H1 (cell line): Measurements from ENCODE around the gene AKT1. TPM values are rescaled to one million over a fixed set of nuclear protein-coding genes. Genes with fewer than 3 reads are reported as not detected.

Experiments
- CTCF ChIA-PET: fragments of 300-600 bp; sonication (Branson Sonifier 250); formaldehyde crosslinking; loops from one replicate; lab custom pipeline; 2021; ENCODE audit not compliant: partially characterized antibody; lab: Charles Lee
- POLR2A ChIA-PET: fragments of 300-600 bp; sonication (Branson Sonifier 250); formaldehyde crosslinking; loops from one replicate; lab custom pipeline; 2021; ENCODE audit warnings: inconsistent platforms; ENCODE audit not compliant: partially characterized antibody; lab: Charles Lee
- DNase-seq, 2 experiments: peaks; one replicate each; pipeline versions ENCODE4 v3.0.0 to v3.0.0-alpha.2; 2010 to 2022; ENCODE audit warnings: low spot score in 2 of 2, low read depth in 1 of 2, mixed read lengths in 1 of 2
- FAIRE-seq: peaks from 2 replicates; lab custom pipeline; 2011; peaks lifted over from hg19 to GRCh38; lab: Jason Lieb, UNC
- H2AFZ ChIP-seq: 2 replicates; pipeline ENCODE4 v1.8.1; 2012; ENCODE audit warnings: low read length, inconsistent platforms
- H2AK5ac ChIP-seq: 2 replicates; pipeline ENCODE4 v1.6.1; 2013; ENCODE audit warnings: low read depth, low read length
- H2BK120ac ChIP-seq: replicated peaks from 2 replicates; pipeline ENCODE3; 2013; ENCODE audit warnings: low read depth, low read length, inconsistent platforms
- H2BK12ac ChIP-seq: 2 replicates; pipeline ENCODE4 v1.6.1; 2013; ENCODE audit warnings: low read depth, low read length
- H2BK15ac ChIP-seq: 2 replicates; pipeline ENCODE4 v1.6.1; 2013; ENCODE audit warnings: low read length
- H2BK20ac ChIP-seq: 2 replicates; pipeline ENCODE4 v1.6.1; 2013; ENCODE audit warnings: low read length
- H2BK5ac ChIP-seq: 2 replicates; pipeline ENCODE4 v1.6.1; 2013; ENCODE audit warnings: low read depth, low read length
- H3K14ac ChIP-seq: 2 replicates; pipeline ENCODE4 v1.6.1; 2013; ENCODE audit warnings: inconsistent platforms; ENCODE audit not compliant: insufficient read length
- H3K18ac ChIP-seq: 2 replicates; pipeline ENCODE4 v1.6.1; 2013; ENCODE audit warnings: low read length; ENCODE audit errors: extremely low read depth
- H3K23ac ChIP-seq: 2 replicates; pipeline ENCODE4 v1.6.1; 2013; ENCODE audit warnings: inconsistent platforms; ENCODE audit not compliant: insufficient read length
- H3K23me2 ChIP-seq: 2 replicates; pipeline ENCODE4 v1.6.1; 2013; ENCODE audit warnings: low read depth, low read length
- H3K27ac ChIP-seq: 2 replicates; pipeline ENCODE4 v1.6.1; 2011; ENCODE audit warnings: low read depth, low read length, inconsistent platforms
- H3K27me3 ChIP-seq, 4 experiments: replicated peaks in 1 of 4; 1 replicate in 1 of 4; 2 replicates in 3 of 4; pipeline versions ENCODE4 v1.6.1 to v1.8.1; 2011 to 2013; ENCODE audit warnings: low read length in 3 of 4, mild to moderate bottlenecking in 3 of 4, inconsistent platforms in 2 of 4, mixed read lengths in 2 of 4, moderate library complexity in 1 of 4; ENCODE audit not compliant: control insufficient read depth in 3 of 4, insufficient read depth in 3 of 4; ENCODE audit errors: extremely low read depth in 1 of 4
- H3K36me3 ChIP-seq, 4 experiments: 2 replicates each; pipeline versions ENCODE4 v1.6.1 to v1.8.1; 2011 to 2013; ENCODE audit warnings: mild to moderate bottlenecking in 4 of 4, low read length in 3 of 4, moderate library complexity in 2 of 4, control low read depth in 1 of 4, inconsistent platforms in 1 of 4; ENCODE audit not compliant: insufficient read depth in 4 of 4, control insufficient read depth in 2 of 4
- H3K4ac ChIP-seq: replicated peaks from 2 replicates; pipeline ENCODE3; 2013; ENCODE audit warnings: low read length, low read depth, mixed read lengths, inconsistent platforms; ENCODE audit not compliant: insufficient read length
- H3K4me1 ChIP-seq, 4 experiments: replicated peaks in 1 of 4; 1 replicate in 1 of 4; 2 replicates in 3 of 4; pipeline versions ENCODE4 v1.6.1 to v1.8.1; 2011 to 2013; ENCODE audit warnings: low read length in 3 of 4, inconsistent platforms in 2 of 4, mixed read lengths in 1 of 4; ENCODE audit not compliant: insufficient read depth in 4 of 4, control insufficient read depth in 3 of 4
- H3K4me2 ChIP-seq, 2 experiments: 2 replicates each; pipeline versions ENCODE4 v1.6.1 to v1.8.1; 2011 to 2013; ENCODE audit warnings: low read depth in 2 of 2, low read length in 2 of 2, control low read depth in 1 of 2, inconsistent platforms in 1 of 2, mild to moderate bottlenecking in 1 of 2; ENCODE audit not compliant: insufficient read depth in 1 of 2
- H3K4me3 ChIP-seq, 4 experiments: fragments of 200-600, 300-600 bp in 1 of 4; sonication (generic), shearing (Covaris generic), sonication (Bioruptor Twin) in 1 of 4; 2 replicates each; pipeline versions ENCODE4 v1.5.1 to v1.8.1; 2011 to 2016; ENCODE audit warnings: low read length in 4 of 4, low read depth in 3 of 4, control low read depth in 2 of 4, inconsistent platforms in 2 of 4, mild to moderate bottlenecking in 2 of 4, mixed read lengths in 1 of 4, moderate library complexity in 1 of 4; ENCODE audit not compliant: insufficient read depth in 2 of 4; ENCODE audit errors: extremely low read depth in 1 of 4
- H3K56ac ChIP-seq: replicated peaks from 2 replicates; pipeline ENCODE3; 2013; ENCODE audit warnings: low read depth, mild to moderate bottlenecking, mixed read lengths, low read length, inconsistent platforms; ENCODE audit not compliant: insufficient read length
- H3K79me1 ChIP-seq: 2 replicates; pipeline ENCODE4 v1.6.1; 2013; ENCODE audit warnings: low read depth, low read length, control low read depth
- H3K79me2 ChIP-seq, 2 experiments: 2 replicates each; pipeline versions ENCODE4 v1.6.1 to v1.8.1; 2012 to 2013; ENCODE audit warnings: low read length in 2 of 2, mild to moderate bottlenecking in 2 of 2, inconsistent platforms in 1 of 2; ENCODE audit not compliant: insufficient read depth in 2 of 2, control insufficient read depth in 1 of 2
- H3K9ac ChIP-seq, 4 experiments: replicated peaks in 1 of 4; 1 replicate in 1 of 4; 2 replicates in 3 of 4; pipeline versions ENCODE4 v1.6.1 to v1.8.1; 2011 to 2013; ENCODE audit warnings: low read depth in 3 of 4, low read length in 3 of 4, control low read depth in 2 of 4, mild to moderate bottlenecking in 2 of 4, moderate library complexity in 2 of 4, inconsistent platforms in 1 of 4; ENCODE audit errors: extremely low read depth in 1 of 4
- H3K9me3 ChIP-seq, 2 experiments: 2 replicates each; pipeline versions ENCODE4 v1.6.1 to v1.8.1; 2012 to 2013; ENCODE audit warnings: mild to moderate bottlenecking in 2 of 2, moderate library complexity in 2 of 2, control low read depth in 1 of 2, inconsistent platforms in 1 of 2, low read depth in 1 of 2, low read length in 1 of 2, mixed read lengths in 1 of 2; ENCODE audit not compliant: insufficient read depth in 2 of 2
- H4K20me1 ChIP-seq, 2 experiments: replicated peaks in 1 of 2; 2 replicates each; pipeline versions ENCODE3 to v1.8.1; 2011 to 2013; ENCODE audit warnings: inconsistent platforms in 2 of 2, low read length in 2 of 2, mild to moderate bottlenecking in 1 of 2; ENCODE audit not compliant: insufficient read depth in 2 of 2, control insufficient read depth in 1 of 2
- H4K5ac ChIP-seq: 2 replicates; pipeline ENCODE4 v1.6.1; 2013; ENCODE audit warnings: low read length, low read depth, mixed read lengths, inconsistent platforms; ENCODE audit not compliant: insufficient read length
- H4K8ac ChIP-seq: 2 replicates; pipeline ENCODE4 v1.8.0; 2013; ENCODE audit warnings: mild to moderate bottlenecking, moderate library complexity, low read length, inconsistent platforms; ENCODE audit not compliant: insufficient read depth; ENCODE audit errors: extremely low read depth
- H4K91ac ChIP-seq: replicated peaks from 2 replicates; pipeline ENCODE3; 2013; ENCODE audit warnings: low read length, mixed read lengths, inconsistent platforms; ENCODE audit not compliant: insufficient read length
- EP300 ChIP-seq, 2 experiments: IDR thresholded peaks; 1 replicate in 1 of 2; 2 replicates in 1 of 2; pipeline ENCODE4 v1.6.1; 2011 to 2012; ENCODE audit warnings: low read depth in 2 of 2, low read length in 2 of 2, mild to moderate bottlenecking in 2 of 2, borderline replicate concordance in 1 of 2, inconsistent platforms in 1 of 2, moderate library complexity in 1 of 2
- HDAC2 ChIP-seq, 2 experiments: fragments of 300-600 bp in 1 of 2; sonication (generic) in 1 of 2; IDR thresholded peaks; 2 replicates each; pipeline ENCODE4 v1.6.1; 2011 to 2012; ENCODE audit warnings: low read depth in 2 of 2, low read length in 2 of 2, mild to moderate bottlenecking in 2 of 2, moderate library complexity in 2 of 2, borderline replicate concordance in 1 of 2, inconsistent platforms in 1 of 2
- TCF12 ChIP-seq: IDR thresholded peaks from 2 replicates; pipeline ENCODE4 v1.6.1; 2011; ENCODE audit warnings: low read depth, mild to moderate bottlenecking, low read length
- WGBS, 2 experiments: shearing (Covaris generic) in 1 of 2; methylation state at CpG; one replicate each; pipeline versions ENCODE4 v1.1.6 to v1.1.7; 2013 to 2015; ENCODE audit warnings: low lambda C conversion rate in 2 of 2, mixed read lengths in 2 of 2, inconsistent platforms in 1 of 2, low coverage in 1 of 2, missing lambda C conversion rate in 1 of 2; ENCODE audit not compliant: insufficient replicate concordance in 2 of 2, insufficient coverage in 1 of 2, insufficient read length in 1 of 2; ENCODE audit errors: extremely low coverage in 1 of 2, missing lambda C conversion rate in 1 of 2; 5-methylcytosine and 5-hydroxymethylcytosine counted together
- polyA plus RNA-seq, 7 experiments: library from polyadenylated mRNA; depleted of rRNA in 3 of 7; stranded (reverse) in 5 of 7; unstranded in 2 of 7; fragments of >200 nt in 5 of 7; fragments of 200-250 nt in 2 of 7; gene quantifications; 1 replicate in 5 of 7; 2 replicates in 1 of 7; 4 replicates in 1 of 7; pipeline versions ENCODE4 v1.2.1 to v1.2.3, GENCODE V29; 2011 to 2013; ENCODE audit warnings: missing spikeins in 2 of 7, mixed read lengths in 2 of 7
- total RNA-seq: library from RNA; stranded (reverse); fragmentation: NEBNext Ultra II Directional; extraction: Animal tissue kit (Norgen Biotek cat#: 25700); gene quantifications from 2 replicates; pipeline ENCODE4 v1.2.1, GENCODE V29; 2021
- TF ChIP-seq, protein P1 (sequence below), 3 experiments: IDR thresholded peaks; 1 replicate in 2 of 3; 2 replicates in 1 of 3; pipeline versions ENCODE4 v1.5.1 to v1.6.1; 2011; ENCODE audit warnings: low read length in 3 of 3, mild to moderate bottlenecking in 3 of 3, inconsistent platforms in 2 of 3, low read depth in 1 of 3, moderate library complexity in 1 of 3; ENCODE audit not compliant: insufficient read depth in 1 of 3; ENCODE audit errors: control extremely low read depth in 1 of 3

AKT1 gene
- total and polyA plus RNA-seq, 2 of the 8 experiments (the other 6 are each of a cell fraction or from before 2014, with no cell fraction given): 68.1 to 71.5 TPM

DNA sequence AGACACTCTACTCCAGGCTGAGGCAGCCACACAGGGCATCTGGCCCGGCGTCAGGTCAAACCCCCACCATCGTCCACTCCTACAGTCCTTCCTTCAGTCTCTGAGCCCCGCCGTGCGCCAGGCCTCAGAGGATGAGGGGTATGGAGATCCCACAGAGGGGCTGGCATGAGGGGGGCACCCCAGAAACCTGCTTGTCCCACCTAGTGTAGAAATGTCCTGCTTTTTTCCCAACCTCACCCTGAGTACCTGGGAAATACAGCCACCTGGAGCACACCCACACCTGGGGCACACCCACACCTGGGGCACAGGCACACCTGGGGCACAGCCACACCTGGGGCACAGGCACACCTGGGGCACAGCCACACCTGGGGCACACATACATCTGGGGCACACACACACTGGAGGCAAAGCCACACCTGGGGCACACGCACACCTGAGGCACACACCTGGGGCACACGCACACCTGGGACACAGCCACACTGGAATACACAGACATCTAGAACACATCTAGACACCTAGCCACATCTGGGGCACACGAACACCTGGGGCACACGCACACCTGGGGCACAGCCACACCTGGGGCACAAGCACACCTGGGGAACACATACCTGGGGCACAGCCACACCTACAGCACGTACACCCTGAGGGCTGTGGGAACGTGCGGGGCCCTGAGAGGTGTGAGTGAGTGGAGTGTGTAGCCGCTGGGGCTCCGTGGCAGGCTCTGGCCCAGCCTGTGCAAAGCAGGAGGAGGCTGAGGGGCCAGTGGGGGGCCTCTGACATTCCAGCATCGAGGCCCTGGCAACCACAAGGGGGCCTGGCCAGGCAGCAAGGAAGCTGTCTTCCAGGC lies 18.4 kb downstream of the AKT1 start:
- Histone ChIP-seq H2BK20ac (no peak overlapping the region), H3K4me1 (no peaks in the 10 kb centered on the region), H3K79me1 (no peaks in the 10 kb centered on the region), H2AK5ac (no peak overlapping the region), H2BK120ac (no peak overlapping the region), H3K79me2 (no peaks in the 10 kb centered on the region), H4K91ac (no peak overlapping the region), H2BK5ac (no peak overlapping the region), H3K4me3 (no peak overlapping the region), H3K27ac (no peak overlapping the region), H2BK15ac (no peak overlapping the region; the same call in 1 of the 2 replicates), H4K5ac (no peak overlapping the region), H3K9me3 (peaks cover 0 to 3% of the 10 kb centered on the region in 2 experiments; a peak in 1 of 4 replicates), H3K23ac (no peak overlapping the region), H2BK12ac (no peak overlapping the region), H3K14ac (no peak overlapping the region), H3K56ac (no peak overlapping the region), H3K18ac (no peak overlapping the region), H3K27me3 (no peaks in the 10 kb centered on the region), H4K20me1 (peaks cover 8 to 21% of the 10 kb centered on the region in 2 experiments), H3K23me2 (no peaks in the 10 kb centered on the region), H3K36me3 (peaks cover 0 to 15% (median 1%) of the 10 kb centered on the region in 4 experiments; a peak in 5 of 8 replicates), H3K9ac (no peak overlapping the region), H4K8ac (no peak overlapping the region), H3K4me2 (no peak overlapping the region), H2AFZ (no peak overlapping the region), H3K4ac (no peak overlapping the region)
- ChIA-PET CTCF (interaction anchor here (0.9 to 4.9 kb wide), 9 partner anchors 8 to 122 kb away, joined by 3 to 35 read pairs (median 4); no protein-coding TSS in a partner anchor), POLR2A (interaction anchor here (0.9 kb wide), 1 partner anchor 17 kb away, joined by 4 read pairs; no protein-coding TSS in a partner anchor)
- DNase-seq (peak in 1 of 2 experiments; percentile 62), FAIRE-seq (no peak)
- WGBS, 2 experiments: 85% methylated on average over 16 of the region's 16 CpGs; no CpG with 5 or more reads in 1 of the 2 experiments
- no peak for TF ChIP-seq HDAC2 (IDR thresholded peaks at IDR 0.05; ENCODE audit: borderline replicate concordance in 1 of 2, low read depth in 2 of 2, low read length in 2 of 2)
- TF ChIP-seq, protein P1, sequence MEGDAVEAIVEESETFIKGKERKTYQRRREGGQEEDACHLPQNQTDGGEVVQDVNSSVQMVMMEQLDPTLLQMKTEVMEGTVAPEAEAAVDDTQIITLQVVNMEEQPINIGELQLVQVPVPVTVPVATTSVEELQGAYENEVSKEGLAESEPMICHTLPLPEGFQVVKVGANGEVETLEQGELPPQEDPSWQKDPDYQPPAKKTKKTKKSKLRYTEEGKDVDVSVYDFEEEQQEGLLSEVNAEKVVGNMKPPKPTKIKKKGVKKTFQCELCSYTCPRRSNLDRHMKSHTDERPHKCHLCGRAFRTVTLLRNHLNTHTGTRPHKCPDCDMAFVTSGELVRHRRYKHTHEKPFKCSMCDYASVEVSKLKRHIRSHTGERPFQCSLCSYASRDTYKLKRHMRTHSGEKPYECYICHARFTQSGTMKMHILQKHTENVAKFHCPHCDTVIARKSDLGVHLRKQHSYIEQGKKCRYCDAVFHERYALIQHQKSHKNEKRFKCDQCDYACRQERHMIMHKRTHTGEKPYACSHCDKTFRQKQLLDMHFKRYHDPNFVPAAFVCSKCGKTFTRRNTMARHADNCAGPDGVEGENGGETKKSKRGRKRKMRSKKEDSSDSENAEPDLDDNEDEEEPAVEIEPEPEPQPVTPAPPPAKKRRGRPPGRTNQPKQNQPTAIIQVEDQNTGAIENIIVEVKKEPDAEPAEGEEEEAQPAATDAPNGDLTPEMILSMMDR (IDR thresholded peaks at IDR 0.05; ENCODE audit: control extremely low read depth in 1 of 3, insufficient read depth in 1 of 3, low read depth in 1 of 3, low read length in 3 of 3): peak in 2 of 3 experiments; percentile 39 to 40; a peak in 3 of 4 replicates
- no peak for TF ChIP-seq EP300 (IDR thresholded peaks at IDR 0.05; ENCODE audit: borderline replicate concordance in 1 of 2, low read depth in 2 of 2, low read length in 2 of 2)
- TF ChIP-seq TCF12: no peak
